ENCODE results near the gene DCUN1D3.

The DCUN1D3 gene

GRCh38 chr16:20818929-20819585, 81.1 kb downstream of the DCUN1D3 start:
- Histone ChIP-seq H3K27me3 (replicated peaks) (no peaks in the 10 kb centered on the region), H3K27ac (no peak overlapping the region), H3K36me3 (replicated peaks) (no peaks in the 10 kb centered on the region), H3K4me3 (ENCODE audit: low read depth, low read length) (no peak overlapping the region)
- no peak for TF ChIP-seq CTCF (IDR thresholded peaks at IDR 0.05; ENCODE audit: low read depth, low read length, missing control alignments)
- in situ Hi-C loops (cut with HindIII; ENCODE audit: low pct_ligation_motif_present, low sequenced_read_pairs): no loop called here
- no peak for DNase-seq

GRCh38 chr16:20814784-20815183, 85.4 kb downstream of the DCUN1D3 start:
- Histone ChIP-seq H3K4me3 (ENCODE audit: low read depth, low read length) (no peak overlapping the region), H3K27me3 (replicated peaks) (no peaks in the 10 kb centered on the region), H3K36me3 (replicated peaks) (no peaks in the 10 kb centered on the region), H3K27ac (no peak overlapping the region)
- in situ Hi-C loops (cut with HindIII; ENCODE audit: low pct_ligation_motif_present, low sequenced_read_pairs): no loop called here
- no peak for TF ChIP-seq CTCF (IDR thresholded peaks at IDR 0.05; ENCODE audit: low read depth, low read length, missing control alignments)
- no peak for DNase-seq

- TF ChIP-seq CTCF (IDR thresholded peaks at IDR 0.05; ENCODE audit: low read depth, low read length, missing control alignments): no peak
- H3K4me3 ChIP-seq (ENCODE audit: low read depth, low read length): no peak overlapping the region
- H3K36me3 ChIP-seq (replicated peaks): no peaks in the 10 kb centered on the region
- in situ Hi-C loops (cut with HindIII; ENCODE audit: low pct_ligation_motif_present, low sequenced_read_pairs): no loop called here
- DNase-seq: no peak
- H3K27ac ChIP-seq: no peak overlapping the region
- no peaks in the 10 kb centered on the region for H3K27me3 ChIP-seq (replicated peaks)
Measured at GRCh38 chr16:20812510-20812909, 87.6 kb downstream of the DCUN1D3 start.

GRCh38 chr16:20811889-20812439, 88.2 kb downstream of the DCUN1D3 start:
- Histone ChIP-seq H3K36me3 (replicated peaks) (no peaks in the 10 kb centered on the region), H3K4me3 (ENCODE audit: low read depth, low read length) (no peak overlapping the region), H3K27me3 (replicated peaks) (no peaks in the 10 kb centered on the region), H3K27ac (no peak overlapping the region)
- TF ChIP-seq CTCF (IDR thresholded peaks at IDR 0.05; ENCODE audit: low read depth, low read length, missing control alignments): no peak
- no peak for DNase-seq
- in situ Hi-C loops (cut with HindIII; ENCODE audit: low pct_ligation_motif_present, low sequenced_read_pairs): no loop called here

- DNase-seq: no peak
- in situ Hi-C loops (cut with HindIII; ENCODE audit: low pct_ligation_motif_present, low sequenced_read_pairs): no loop called here
- Histone ChIP-seq H3K4me3 (ENCODE audit: low read depth, low read length) (no peak overlapping the region), H3K27ac (no peak overlapping the region), H3K27me3 (replicated peaks) (no peaks in the 10 kb centered on the region), H3K36me3 (replicated peaks) (no peaks in the 10 kb centered on the region)
- no peak for TF ChIP-seq CTCF (IDR thresholded peaks at IDR 0.05; ENCODE audit: low read depth, low read length, missing control alignments)
Measured at GRCh38 chr16:20807862-20808261, 92.3 kb downstream of the DCUN1D3 start.
